HG03095 (cell line): Measurements from ENCODE around the gene SEPTIN10.
A peak's percentile ranks its signal among the peaks of the same experiment; 100 is the strongest.
"Not testable (repeated sequence)": the region's sequence is repeated elsewhere in the genome, so short reads cannot be mapped to it uniquely, and the experiment has no call there.

Source experiments
- ATAC-seq: cut with Tn5 transposase; IDR thresholded peaks from one replicate; pipeline ENCODE4 v1.9.1; 2021; ENCODE audit warnings: moderate library complexity; ENCODE audit not compliant: unreplicated experiment

Gene SEPTIN10

DNA sequence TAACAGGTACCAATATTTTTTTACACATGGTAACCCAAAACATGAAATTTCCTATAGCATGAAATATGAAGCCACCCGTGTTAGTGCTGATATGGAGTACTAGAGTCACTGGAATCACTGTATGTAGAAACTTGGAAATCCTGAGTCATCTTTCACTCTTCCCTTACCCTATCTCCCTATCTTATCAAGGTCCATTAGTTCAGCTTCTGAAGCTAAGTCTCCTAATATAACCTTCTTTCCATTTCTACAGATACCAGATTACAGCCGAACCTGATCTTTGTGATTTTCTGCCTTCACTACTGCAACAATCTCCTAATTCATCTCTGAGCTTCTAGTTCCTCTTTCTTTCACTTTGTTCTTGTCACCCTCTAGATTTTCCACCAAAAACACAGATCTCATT is 59.0 kb downstream of the SEPTIN10 start:
- no peak for ATAC-seq

GRCh38 chr2:109549016-109549590 is 64.7 kb downstream of the SEPTIN10 start:
- ATAC-seq, result no peak

GRCh38 chr2:109547280-109547679 is 66.5 kb downstream of the SEPTIN10 start:
- no peak for ATAC-seq

DNA sequence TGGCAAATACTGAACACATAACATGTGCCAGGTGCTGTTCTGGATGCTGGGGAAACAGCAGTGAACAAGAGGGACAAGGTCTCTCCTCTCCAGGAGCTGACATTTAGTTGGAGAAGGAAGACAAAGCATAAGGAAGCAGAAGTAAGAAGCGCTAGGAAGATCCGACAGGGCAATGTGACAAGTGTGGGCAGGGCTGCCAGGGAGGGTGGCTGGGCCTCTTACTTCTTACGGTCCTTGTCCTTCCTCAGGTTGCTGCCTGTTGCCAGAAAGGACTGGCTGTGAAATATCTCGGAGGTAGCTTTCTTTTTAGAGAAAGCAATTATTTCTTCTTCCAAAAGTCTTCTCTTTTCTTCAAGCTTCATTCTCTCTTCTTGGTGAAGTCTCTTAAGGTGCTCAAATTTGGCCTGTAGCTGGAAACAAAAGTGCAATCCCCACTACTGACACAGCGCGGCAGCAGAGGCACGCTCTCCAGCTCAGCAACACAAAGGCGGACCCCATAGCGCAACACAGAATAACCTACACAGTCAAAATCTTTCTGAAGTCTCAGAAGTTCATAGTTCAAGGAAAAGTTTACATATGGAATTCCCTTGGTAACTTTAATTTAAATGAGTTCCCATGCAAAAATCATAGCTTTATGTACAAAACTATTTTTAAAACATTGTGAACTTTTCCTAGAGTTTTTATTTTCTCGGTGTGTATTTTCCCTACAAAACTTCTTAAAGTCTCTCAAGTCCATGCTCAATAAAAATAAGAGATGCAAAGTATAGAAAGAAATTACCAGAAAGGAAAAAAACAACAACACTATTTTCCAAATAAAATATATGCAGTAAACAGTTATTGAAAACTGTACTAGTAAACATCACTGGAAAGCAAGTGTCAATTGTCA is 67.7 kb downstream of the SEPTIN10 start:
- ATAC-seq, result peak; percentile 78

DNA sequence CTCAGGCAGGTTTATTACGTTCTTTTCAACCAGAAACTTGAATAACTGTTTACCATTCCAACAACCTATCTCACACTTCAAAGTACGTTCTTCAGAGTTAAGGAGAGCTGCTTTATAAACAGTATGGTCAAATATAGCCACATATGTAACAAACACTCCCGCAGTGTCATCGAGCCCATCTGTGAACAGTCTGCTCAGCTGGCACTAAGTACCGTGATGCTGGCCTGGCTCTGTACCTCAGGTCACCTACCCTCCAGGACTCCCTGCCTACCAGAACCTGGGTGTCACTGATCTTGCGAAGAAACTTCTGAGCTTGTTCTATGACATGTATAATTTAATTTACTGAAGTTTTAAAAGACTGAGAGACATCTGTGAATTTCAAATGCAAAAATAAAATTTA is 71.4 kb downstream of the SEPTIN10 start:
- no peak for ATAC-seq

DNA sequence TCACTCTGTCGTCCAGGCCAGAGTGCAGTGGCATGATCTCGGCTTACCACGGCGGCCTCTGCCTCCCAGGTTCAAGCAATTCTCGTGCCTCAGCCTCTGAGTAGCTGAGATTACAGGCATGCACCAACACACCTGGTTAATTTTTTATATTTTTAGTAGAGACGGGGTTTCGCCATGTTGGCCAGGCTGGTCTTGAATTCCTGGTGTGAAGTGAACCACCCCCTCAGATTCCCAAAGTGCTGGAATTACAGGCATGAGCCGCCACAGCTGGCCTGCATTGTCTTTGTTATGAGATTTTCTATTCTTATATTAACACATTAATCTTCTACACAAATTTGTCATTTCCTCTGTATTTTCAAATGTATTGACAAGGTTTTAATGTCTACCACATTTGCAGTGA is 75.2 kb downstream of the SEPTIN10 start:
- ATAC-seq, result no peak

DNA sequence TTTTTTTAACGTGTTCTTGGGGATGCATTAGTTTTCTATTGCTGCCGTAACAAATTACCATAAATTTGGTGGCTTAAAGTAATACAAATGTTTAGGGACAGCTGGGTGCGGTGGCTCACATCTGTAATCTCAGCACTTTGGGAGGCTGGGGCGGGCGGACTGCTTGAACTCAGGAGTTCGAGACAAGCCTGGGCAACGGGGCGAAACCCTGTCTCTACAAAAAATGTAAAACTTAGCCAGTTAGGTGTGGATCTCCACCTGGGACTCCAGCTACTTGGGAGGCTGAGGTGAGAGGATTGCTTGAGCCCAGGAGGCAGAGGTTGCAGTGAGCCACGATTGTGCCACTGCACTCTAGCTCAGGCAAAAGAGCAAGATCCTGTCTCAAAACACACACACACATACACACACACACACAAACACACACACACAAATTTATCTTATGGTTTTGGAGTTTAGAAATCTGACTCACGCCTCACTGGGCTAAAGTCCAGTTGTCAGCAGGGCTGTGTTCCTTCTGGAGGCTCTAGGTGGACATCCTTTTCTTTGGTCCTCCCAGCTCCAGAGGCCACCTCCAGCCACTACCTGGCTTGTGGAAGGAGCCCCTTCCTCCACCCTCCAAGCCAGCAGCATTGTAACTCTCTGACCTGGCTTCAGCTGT is 76.1 kb downstream of the SEPTIN10 start:
- no peak for ATAC-seq

- ATAC-seq, result not testable (repeated sequence)
These were observed 77.2 kb downstream of the SEPTIN10 start for GRCh38 chr2:109536556-109536955.

- no peak for ATAC-seq
These were observed 78.4 kb downstream of the SEPTIN10 start for GRCh38 chr2:109535217-109535946.

GRCh38 chr2:109533823-109534222 is 79.9 kb downstream of the SEPTIN10 start:
- ATAC-seq, result no peak

- ATAC-seq, result no peak
These were observed 81.1 kb downstream of the SEPTIN10 start for GRCh38 chr2:109532728-109533076.

GRCh38 chr2:109531896-109532727 is 81.7 kb downstream of the SEPTIN10 start:
- no peak for ATAC-seq

GRCh38 chr2:109531221-109531620 is 82.5 kb downstream of the SEPTIN10 start:
- no peak for ATAC-seq

DNA sequence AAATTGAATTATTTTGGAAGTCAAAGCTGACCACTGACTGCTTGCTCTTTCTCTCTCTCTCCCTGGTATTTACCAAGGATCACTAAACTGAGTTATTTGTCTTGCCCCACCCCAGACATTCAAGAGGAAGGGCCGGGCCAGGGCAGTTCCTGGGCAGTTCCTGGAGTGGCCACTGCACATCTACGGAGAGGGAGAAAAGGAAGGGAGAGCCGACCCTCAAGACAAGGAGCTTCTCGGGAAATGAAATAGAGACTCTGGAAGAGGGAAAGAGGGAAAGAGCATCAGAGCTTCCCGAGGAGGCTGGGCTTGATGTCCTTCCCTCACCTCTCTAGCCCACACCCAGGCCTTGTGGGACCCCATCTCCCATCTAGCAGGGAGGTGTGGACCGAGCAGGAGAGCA is 83.1 kb downstream of the SEPTIN10 start:
- no peak for ATAC-seq

DNA sequence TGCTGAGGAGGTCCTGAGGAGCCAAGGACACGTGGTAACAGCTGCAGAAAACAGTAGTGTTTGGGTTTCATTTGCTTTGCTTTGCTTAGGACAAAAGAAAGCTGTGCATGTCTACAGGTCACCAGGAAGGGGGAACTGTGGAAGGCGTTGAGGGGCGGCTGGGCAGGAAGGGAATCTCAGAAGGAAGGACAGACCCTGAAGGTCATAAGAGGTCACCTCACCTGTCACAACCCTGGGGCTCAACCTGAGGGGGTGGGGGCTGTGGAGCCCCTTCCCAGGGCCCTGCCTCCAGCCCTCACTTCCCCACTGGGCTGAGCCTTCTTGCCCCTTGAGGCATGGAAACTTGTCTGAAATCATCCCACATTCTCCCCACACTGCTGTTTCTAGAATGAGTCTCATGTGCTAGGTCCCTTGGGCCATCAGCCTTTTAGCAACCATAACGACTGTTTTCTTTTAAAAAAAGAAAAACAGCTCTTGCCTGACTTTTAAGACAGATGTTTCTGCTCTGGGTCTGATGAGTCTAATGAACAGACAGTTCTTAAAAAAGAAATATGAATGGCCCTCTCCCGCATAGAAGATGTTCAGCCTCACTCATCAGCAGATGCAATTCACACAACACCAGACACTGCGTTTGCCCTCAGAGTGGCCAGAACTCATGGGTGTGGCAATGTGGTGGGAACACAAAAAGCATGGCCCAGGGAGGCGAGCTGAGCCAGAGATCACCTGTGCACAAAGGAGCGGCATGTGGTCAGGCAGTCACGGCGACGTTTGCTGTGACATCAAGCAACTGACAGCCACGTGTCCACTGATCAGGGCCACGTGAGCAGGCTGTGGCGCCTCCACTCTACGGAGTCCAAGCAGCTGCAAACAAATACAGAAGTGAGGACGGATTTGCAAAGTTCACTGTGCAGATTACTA is 84.0 kb downstream of the SEPTIN10 start:
- no peak for ATAC-seq

DNA sequence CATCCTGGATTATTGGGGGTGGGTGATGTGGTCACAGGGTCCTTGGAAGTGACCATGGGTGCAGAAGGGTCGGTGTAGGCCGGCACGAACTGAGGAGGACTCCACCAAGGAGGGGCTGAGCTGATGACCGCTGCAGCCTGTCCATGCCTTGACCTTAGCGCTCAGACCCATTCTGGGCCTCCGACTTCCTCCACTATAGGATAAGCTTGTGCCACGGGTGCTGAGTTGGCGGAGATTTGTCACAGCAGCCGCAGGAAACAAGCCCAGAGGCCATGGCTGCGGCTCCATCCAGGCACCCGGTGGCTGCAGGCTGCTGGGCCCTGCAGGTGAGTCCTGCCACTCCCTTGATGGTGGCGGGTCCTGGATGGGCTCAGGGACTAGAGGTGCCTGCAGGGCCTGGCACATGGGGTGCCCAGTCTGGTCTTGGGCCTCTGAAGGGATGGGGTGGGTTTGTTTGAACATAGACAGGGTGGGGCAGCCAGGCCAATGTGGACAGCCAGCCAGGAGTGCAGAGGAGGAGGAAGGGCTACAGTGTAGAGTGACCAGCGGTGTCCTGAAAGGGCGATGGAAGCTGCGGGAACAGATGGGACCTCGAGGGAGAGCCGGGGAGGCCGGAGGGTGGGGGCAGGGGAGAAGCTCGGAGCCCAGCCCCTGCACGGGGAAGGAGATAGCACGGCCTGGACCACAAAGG is 84.8 kb downstream of the SEPTIN10 start:
- no peak for ATAC-seq

- ATAC-seq, result no peak
These were observed 85.7 kb downstream of the SEPTIN10 start for GRCh38 chr2:109527846-109528705.

DNA sequence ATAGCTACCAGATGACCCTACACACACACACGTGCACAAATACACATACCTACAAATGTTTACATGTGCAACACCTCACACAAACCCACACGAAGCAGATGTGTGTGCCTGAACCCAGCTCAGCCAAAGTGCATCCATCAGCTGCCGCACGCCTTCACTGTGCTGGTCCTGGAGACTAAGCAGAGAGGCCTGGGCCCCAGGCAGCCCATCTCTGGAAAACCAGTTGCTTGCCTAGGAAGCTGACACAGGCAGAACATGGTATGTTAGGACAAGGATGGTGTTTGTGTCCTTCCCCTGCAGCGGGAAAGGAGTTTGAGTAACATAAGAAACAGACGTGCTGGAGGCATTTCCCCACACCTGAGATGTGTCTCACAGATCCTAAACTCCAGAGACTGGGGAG is 86.7 kb downstream of the SEPTIN10 start:
- no peak for ATAC-seq
